WTC11 (cell line): Measurements from ENCODE around the gene UGT1A9. TPM values are rescaled to one million over a fixed set of nuclear protein-coding genes. Genes with fewer than 3 reads are reported as not detected.

ENCODE experiments used
- ATAC-seq: fragments of 200-7000 bp; cut with Tn5 transposase; 2 replicates; pipeline ENCODE4 v1.10.0; 2021; ENCODE audit warnings: mild to moderate bottlenecking, moderate library complexity
- CTCF ChIA-PET: fragments of 300-600 bp; sonication (Branson Sonifier 250); formaldehyde crosslinking; loops from one replicate; lab custom pipeline; 2021; ENCODE audit warnings: antibody characterized with exemption; lab: Charles Lee
- POLR2A ChIA-PET: fragments of 350-600 bp; sonication (Branson Sonifier 250); formaldehyde crosslinking; loops from one replicate; lab custom pipeline; 2021; ENCODE audit warnings: antibody characterized with exemption; lab: Charles Lee
- DNase-seq: peaks from one replicate; pipeline ENCODE4 v3.0.0; 2021; ENCODE audit warnings: low spot score
- H3K27ac Mint-ChIP-seq: 2 replicates; pipeline ENCODE4 v1.8.0; 2021; ENCODE audit warnings: mixed read lengths
- H3K27me3 Mint-ChIP-seq: 2 replicates; pipeline ENCODE4 v1.8.0; 2021; ENCODE audit warnings: low read depth, mild to moderate bottlenecking, moderate library complexity, mixed read lengths
- H3K36me3 Mint-ChIP-seq: 2 replicates; pipeline ENCODE4 v1.8.0; 2021; ENCODE audit warnings: mixed read lengths
- H3K4me1 Mint-ChIP-seq: 2 replicates; pipeline ENCODE4 v1.8.0; 2022; ENCODE audit warnings: mixed read lengths
- H3K4me3 Mint-ChIP-seq: 2 replicates; pipeline ENCODE4 v1.8.0; 2021; ENCODE audit warnings: mild to moderate bottlenecking, moderate library complexity, mixed read lengths
- H3K9me3 Mint-ChIP-seq: 2 replicates; pipeline ENCODE4 v1.8.0; 2021; ENCODE audit warnings: mixed read lengths
- ESRRA ChIP-seq: sonication (generic); formaldehyde crosslinking; IDR thresholded peaks from 2 replicates; pipeline ENCODE4 v1.8.1; 2022; ENCODE audit warnings: mild to moderate bottlenecking, missing genetic modification reagents, borderline replicate concordance
- FOXP1 ChIP-seq: sonication (generic); formaldehyde crosslinking; IDR thresholded peaks from 2 replicates; pipeline ENCODE4 v1.8.0; 2022; ENCODE audit warnings: missing genetic modification reagents, mild to moderate bottlenecking, moderate library complexity, borderline replicate concordance
- JAZF1 ChIP-seq: fragments of 250-450 bp; sonication (Bioruptor Pico); IDR thresholded peaks from 2 replicates; pipeline ENCODE4 v1.9.0; 2021; ENCODE audit warnings: moderate library complexity, mild to moderate bottlenecking, inconsistent platforms
- MXD4 ChIP-seq: fragments of 250-450 bp; sonication (Bioruptor Pico); IDR thresholded peaks from 2 replicates; pipeline ENCODE4 v1.8.0; 2021; ENCODE audit warnings: mild to moderate bottlenecking, moderate library complexity, borderline replicate concordance
- NFE2L1 ChIP-seq: sonication (generic); formaldehyde crosslinking; IDR thresholded peaks from 2 replicates; pipeline ENCODE4 v1.8.1; 2023; ENCODE audit warnings: missing genetic modification reagents
- OVOL2 ChIP-seq: fragments of 250-450 bp; sonication (Bioruptor Pico); IDR thresholded peaks from 2 replicates; pipeline ENCODE4 v1.9.0; 2021; ENCODE audit warnings: mild to moderate bottlenecking, borderline replicate concordance
- PRRX2 ChIP-seq: fragments of 250-450 bp; sonication (Bioruptor Pico); IDR thresholded peaks from 2 replicates; pipeline ENCODE4 v1.8.0; 2021; ENCODE audit warnings: mild to moderate bottlenecking
- SMAD3 ChIP-seq: sonication (generic); formaldehyde crosslinking; IDR thresholded peaks from 2 replicates; pipeline ENCODE4 v1.8.0; 2022; ENCODE audit warnings: missing genetic modification reagents, mild to moderate bottlenecking, borderline replicate concordance
- SOX15 ChIP-seq: fragments of 250-450 bp; sonication (Bioruptor Pico); IDR thresholded peaks from 2 replicates; pipeline ENCODE4 v1.9.0; 2021; ENCODE audit warnings: mild to moderate bottlenecking
- SP1 ChIP-seq: sonication (generic); formaldehyde crosslinking; conservative IDR thresholded peaks from 2 replicates; pipeline ENCODE4 v1.8.1; 2022; ENCODE audit warnings: missing genetic modification reagents
- TCF7 ChIP-seq: sonication (generic); formaldehyde crosslinking; IDR thresholded peaks from 2 replicates; pipeline ENCODE4 v1.8.0; 2022; ENCODE audit warnings: mild to moderate bottlenecking, low read depth, missing genetic modification reagents, moderate library complexity
- ZBTB21 ChIP-seq: sonication (generic); formaldehyde crosslinking; IDR thresholded peaks from 2 replicates; pipeline ENCODE4 v1.8.1; 2023; ENCODE audit warnings: mild to moderate bottlenecking, missing genetic modification reagents, borderline replicate concordance
- ZNF232 ChIP-seq: sonication (generic); formaldehyde crosslinking; IDR thresholded peaks from 2 replicates; pipeline ENCODE4 v1.8.0; 2022; ENCODE audit warnings: mild to moderate bottlenecking, missing genetic modification reagents
- ZNF423 ChIP-seq: fragments of 250-450 bp; sonication (Bioruptor Pico); IDR thresholded peaks from 2 replicates; pipeline ENCODE4 v2.1.2; 2022; ENCODE audit warnings: mild to moderate bottlenecking, moderate library complexity
- total RNA-seq: library from RNA; stranded (reverse); gene quantifications from 3 replicates; pipeline ENCODE4 v1.2.3, GENCODE V29; 2021
- TF ChIP-seq, protein P1 (sequence below): sonication (generic); formaldehyde crosslinking; IDR thresholded peaks from 2 replicates; pipeline ENCODE4 v1.8.0; 2022; ENCODE audit warnings: missing genetic modification reagents
- TF ChIP-seq, protein P2 (sequence below): sonication (generic); formaldehyde crosslinking; conservative IDR thresholded peaks from 2 replicates; pipeline ENCODE4 v1.8.1; 2022; ENCODE audit warnings: mild to moderate bottlenecking, missing genetic modification reagents
- TF ChIP-seq, protein P3 (sequence below): sonication (generic); formaldehyde crosslinking; IDR thresholded peaks from 2 replicates; pipeline ENCODE4 v1.8.1; 2022; ENCODE audit warnings: missing genetic modification reagents, borderline replicate concordance
- TF ChIP-seq, protein P4 (sequence below): fragments of 200-600 bp; IDR thresholded peaks from 2 replicates; pipeline ENCODE4 v1.8.0; 2022; ENCODE audit warnings: antibody characterized with exemption
- TF ChIP-seq, protein P5 (sequence below): sonication (generic); formaldehyde crosslinking; IDR thresholded peaks from 2 replicates; pipeline ENCODE4 v1.8.1; 2022; ENCODE audit warnings: mild to moderate bottlenecking, missing genetic modification reagents, moderate library complexity, borderline replicate concordance
- TF ChIP-seq, protein P6 (sequence below): sonication (generic); formaldehyde crosslinking; IDR thresholded peaks from 2 replicates; pipeline ENCODE4 v1.8.0; 2022; ENCODE audit warnings: mild to moderate bottlenecking, missing genetic modification reagents

The UGT1A9 gene
- total RNA-seq, 1 experiment from 2014 or later: not detected

DNA sequence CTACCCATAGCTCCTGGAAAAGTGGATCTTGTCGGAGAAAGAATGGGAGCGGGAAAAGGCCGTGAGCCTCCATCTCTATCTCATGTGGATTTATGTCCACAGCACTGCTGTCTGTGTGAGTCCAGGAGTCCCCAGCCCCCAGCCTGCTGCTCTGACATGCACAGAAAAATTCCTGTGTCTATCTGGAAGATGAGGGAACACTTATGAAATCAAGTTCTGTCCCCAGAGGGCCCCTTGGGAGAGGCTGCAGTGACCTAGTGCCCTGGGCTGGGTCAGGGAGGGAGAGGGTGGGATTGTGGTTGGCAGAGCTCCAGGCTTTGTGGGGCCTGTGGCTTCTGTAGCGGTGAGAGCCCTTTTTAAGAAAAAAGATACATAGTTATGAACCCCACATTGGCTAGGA lies 145.1 kb downstream of the UGT1A9 start (continued):
- TF ChIP-seq, protein P1, sequence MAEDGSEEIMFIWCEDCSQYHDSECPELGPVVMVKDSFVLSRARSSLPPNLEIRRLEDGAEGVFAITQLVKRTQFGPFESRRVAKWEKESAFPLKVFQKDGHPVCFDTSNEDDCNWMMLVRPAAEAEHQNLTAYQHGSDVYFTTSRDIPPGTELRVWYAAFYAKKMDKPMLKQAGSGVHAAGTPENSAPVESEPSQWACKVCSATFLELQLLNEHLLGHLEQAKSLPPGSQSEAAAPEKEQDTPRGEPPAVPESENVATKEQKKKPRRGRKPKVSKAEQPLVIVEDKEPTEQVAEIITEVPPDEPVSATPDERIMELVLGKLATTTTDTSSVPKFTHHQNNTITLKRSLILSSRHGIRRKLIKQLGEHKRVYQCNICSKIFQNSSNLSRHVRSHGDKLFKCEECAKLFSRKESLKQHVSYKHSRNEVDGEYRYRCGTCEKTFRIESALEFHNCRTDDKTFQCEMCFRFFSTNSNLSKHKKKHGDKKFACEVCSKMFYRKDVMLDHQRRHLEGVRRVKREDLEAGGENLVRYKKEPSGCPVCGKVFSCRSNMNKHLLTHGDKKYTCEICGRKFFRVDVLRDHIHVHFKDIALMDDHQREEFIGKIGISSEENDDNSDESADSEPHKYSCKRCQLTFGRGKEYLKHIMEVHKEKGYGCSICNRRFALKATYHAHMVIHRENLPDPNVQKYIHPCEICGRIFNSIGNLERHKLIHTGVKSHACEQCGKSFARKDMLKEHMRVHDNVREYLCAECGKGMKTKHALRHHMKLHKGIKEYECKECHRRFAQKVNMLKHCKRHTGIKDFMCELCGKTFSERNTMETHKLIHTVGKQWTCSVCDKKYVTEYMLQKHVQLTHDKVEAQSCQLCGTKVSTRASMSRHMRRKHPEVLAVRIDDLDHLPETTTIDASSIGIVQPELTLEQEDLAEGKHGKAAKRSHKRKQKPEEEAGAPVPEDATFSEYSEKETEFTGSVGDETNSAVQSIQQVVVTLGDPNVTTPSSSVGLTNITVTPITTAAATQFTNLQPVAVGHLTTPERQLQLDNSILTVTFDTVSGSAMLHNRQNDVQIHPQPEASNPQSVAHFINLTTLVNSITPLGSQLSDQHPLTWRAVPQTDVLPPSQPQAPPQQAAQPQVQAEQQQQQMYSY: no peak

DNA sequence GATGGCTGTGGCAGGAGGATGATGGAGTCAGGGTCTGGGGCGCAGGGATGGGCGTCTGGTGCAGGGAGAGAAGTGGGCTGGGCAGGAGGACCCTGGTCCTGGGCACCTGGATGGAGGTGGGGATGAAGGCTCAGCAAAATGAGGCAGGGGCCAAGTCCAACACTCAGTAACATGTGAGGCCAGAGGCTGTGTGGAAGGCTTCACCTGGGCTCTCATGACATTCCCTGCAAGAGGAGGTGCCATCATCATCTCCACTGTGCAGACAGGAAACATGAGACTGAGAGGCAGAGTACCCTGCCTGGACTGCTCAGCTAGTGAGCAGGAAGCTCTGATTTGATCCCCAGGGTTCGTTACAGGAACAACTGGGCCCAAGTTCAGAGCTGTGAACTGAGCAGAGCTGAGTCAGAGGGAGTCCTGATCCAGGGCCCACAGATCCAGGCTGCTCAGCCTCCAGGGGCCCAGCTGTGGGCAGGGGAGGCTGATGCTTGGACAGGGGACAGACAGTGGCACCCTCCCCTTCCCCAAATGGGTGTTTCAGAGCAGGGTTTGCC lies 145.7 kb downstream of the UGT1A9 start:
- H3K4me3 Mint-ChIP-seq: no peak overlapping the region
- DNase-seq (no peak), ATAC-seq (no peak)
- TF ChIP-seq PRRX2 (CRISPR knock-in tag) (no peak), ZNF423 (CRISPR knock-in tag) (no peak), NFE2L1 (CRISPR knock-in tag) (no peak), OVOL2 (no peak), ZNF232 (CRISPR knock-in tag) (no peak), ZBTB21 (CRISPR knock-in tag) (no peak)
- no peaks in the 10 kb centered on the region for H3K4me1 Mint-ChIP-seq
- no peak overlapping the region for H3K27ac Mint-ChIP-seq
- peaks cover 7% of the 10 kb centered on the region; the same call in 1 of the 2 replicates for H3K9me3 Mint-ChIP-seq
- H3K27me3 Mint-ChIP-seq: no peaks in the 10 kb centered on the region
- ChIA-PET CTCF (no interaction called here), POLR2A (no interaction called here)
- no peaks in the 10 kb centered on the region for H3K36me3 Mint-ChIP-seq

DNA sequence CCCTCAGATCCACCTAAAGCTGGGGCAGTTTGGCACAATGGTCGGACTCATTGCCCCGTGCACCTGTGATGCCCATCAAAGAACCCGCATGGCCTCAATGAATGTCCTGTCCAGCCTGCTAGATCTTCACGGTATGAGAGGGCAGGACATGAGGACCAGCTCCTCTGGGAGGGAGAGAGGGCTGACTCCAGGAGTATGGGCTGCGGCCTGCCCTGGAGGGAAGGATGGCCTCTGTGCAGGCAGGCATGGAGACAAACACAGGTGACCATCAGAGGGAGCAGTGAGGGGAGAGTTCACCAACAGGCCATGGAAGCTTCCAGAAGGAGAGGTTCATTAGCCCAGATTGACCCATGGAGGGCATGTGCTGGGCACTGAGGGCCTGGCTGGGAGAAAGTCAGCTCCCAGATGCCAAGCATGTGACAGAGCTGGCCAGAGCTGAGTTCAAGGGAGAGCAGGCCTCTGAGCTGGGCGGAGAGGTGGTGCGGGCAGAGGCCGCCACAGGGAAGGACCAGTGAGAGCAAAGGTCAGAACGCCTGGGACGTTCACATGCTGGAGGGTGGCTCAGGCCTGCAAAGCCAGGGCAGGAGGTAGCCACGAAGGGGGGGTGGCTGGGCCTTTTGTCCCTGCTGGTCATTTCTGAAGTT lies 146.4 kb downstream of the UGT1A9 start:
- H3K9me3 Mint-ChIP-seq: peaks cover 7% of the 10 kb centered on the region; the same call in 1 of the 2 replicates
- no peaks in the 10 kb centered on the region for H3K27me3 Mint-ChIP-seq
- no peak overlapping the region for H3K4me3 Mint-ChIP-seq

More for the DNA sequence above, 146.4 kb downstream of the UGT1A9 start:
- Mint-ChIP-seq H3K36me3 (no peaks in the 10 kb centered on the region), H3K4me1 (no peaks in the 10 kb centered on the region), H3K27ac (no peak overlapping the region)
- ATAC-seq (no peak), DNase-seq (no peak)
- ChIA-PET CTCF (interaction anchor here (1.3 kb wide), 1 partner anchor 15 kb away, joined by 3 read pairs; no protein-coding TSS in a partner anchor), POLR2A (no interaction called here)
- TF ChIP-seq TCF7: no peak
- no peak for TF ChIP-seq OVOL2
- TF ChIP-seq, protein P2, sequence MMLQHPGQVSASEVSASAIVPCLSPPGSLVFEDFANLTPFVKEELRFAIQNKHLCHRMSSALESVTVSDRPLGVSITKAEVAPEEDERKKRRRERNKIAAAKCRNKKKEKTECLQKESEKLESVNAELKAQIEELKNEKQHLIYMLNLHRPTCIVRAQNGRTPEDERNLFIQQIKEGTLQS (CRISPR knock-in tag): no peak
- TF ChIP-seq ESRRA (CRISPR knock-in tag): no peak
- TF ChIP-seq SOX15: no peak
- TF ChIP-seq, protein P3, sequence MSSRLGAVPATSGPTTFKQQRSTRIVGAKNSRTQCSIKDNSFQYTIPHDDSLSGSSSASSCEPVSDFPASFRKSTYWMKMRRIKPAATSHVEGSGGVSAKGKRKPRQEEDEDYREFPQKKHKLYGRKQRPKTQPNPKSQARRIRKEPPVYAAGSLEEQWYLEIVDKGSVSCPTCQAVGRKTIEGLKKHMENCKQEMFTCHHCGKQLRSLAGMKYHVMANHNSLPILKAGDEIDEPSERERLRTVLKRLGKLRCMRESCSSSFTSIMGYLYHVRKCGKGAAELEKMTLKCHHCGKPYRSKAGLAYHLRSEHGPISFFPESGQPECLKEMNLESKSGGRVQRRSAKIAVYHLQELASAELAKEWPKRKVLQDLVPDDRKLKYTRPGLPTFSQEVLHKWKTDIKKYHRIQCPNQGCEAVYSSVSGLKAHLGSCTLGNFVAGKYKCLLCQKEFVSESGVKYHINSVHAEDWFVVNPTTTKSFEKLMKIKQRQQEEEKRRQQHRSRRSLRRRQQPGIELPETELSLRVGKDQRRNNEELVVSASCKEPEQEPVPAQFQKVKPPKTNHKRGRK (CRISPR knock-in tag): no peak
- TF ChIP-seq SP1 (CRISPR knock-in tag): no peak
- TF ChIP-seq, protein P4, sequence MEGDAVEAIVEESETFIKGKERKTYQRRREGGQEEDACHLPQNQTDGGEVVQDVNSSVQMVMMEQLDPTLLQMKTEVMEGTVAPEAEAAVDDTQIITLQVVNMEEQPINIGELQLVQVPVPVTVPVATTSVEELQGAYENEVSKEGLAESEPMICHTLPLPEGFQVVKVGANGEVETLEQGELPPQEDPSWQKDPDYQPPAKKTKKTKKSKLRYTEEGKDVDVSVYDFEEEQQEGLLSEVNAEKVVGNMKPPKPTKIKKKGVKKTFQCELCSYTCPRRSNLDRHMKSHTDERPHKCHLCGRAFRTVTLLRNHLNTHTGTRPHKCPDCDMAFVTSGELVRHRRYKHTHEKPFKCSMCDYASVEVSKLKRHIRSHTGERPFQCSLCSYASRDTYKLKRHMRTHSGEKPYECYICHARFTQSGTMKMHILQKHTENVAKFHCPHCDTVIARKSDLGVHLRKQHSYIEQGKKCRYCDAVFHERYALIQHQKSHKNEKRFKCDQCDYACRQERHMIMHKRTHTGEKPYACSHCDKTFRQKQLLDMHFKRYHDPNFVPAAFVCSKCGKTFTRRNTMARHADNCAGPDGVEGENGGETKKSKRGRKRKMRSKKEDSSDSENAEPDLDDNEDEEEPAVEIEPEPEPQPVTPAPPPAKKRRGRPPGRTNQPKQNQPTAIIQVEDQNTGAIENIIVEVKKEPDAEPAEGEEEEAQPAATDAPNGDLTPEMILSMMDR: no peak
- TF ChIP-seq, protein P5, sequence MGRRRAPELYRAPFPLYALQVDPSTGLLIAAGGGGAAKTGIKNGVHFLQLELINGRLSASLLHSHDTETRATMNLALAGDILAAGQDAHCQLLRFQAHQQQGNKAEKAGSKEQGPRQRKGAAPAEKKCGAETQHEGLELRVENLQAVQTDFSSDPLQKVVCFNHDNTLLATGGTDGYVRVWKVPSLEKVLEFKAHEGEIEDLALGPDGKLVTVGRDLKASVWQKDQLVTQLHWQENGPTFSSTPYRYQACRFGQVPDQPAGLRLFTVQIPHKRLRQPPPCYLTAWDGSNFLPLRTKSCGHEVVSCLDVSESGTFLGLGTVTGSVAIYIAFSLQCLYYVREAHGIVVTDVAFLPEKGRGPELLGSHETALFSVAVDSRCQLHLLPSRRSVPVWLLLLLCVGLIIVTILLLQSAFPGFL (CRISPR knock-in tag): no peak
- TF ChIP-seq MXD4 (CRISPR knock-in tag): no peak
- no peak for TF ChIP-seq SMAD3 (CRISPR knock-in tag)
- TF ChIP-seq FOXP1 (CRISPR knock-in tag): no peak
- no peak for TF ChIP-seq JAZF1 (CRISPR knock-in tag)
- no peak for TF ChIP-seq NFE2L1 (CRISPR knock-in tag)
- TF ChIP-seq, protein P6, sequence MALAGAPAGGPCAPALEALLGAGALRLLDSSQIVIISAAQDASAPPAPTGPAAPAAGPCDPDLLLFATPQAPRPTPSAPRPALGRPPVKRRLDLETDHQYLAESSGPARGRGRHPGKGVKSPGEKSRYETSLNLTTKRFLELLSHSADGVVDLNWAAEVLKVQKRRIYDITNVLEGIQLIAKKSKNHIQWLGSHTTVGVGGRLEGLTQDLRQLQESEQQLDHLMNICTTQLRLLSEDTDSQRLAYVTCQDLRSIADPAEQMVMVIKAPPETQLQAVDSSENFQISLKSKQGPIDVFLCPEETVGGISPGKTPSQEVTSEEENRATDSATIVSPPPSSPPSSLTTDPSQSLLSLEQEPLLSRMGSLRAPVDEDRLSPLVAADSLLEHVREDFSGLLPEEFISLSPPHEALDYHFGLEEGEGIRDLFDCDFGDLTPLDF: no peak
- TF ChIP-seq, all 79 proteins: peak for 0
